B cell (primary cell): ENCODE data around the gene MAZ. TPM values are rescaled to one million over a fixed set of nuclear protein-coding genes. Genes with fewer than 3 reads are reported as not detected.

Source experiments
- ATAC-seq: fragments of 200-7000 bp; cut with Tn5 transposase; one replicate; pipeline ENCODE4 v1.10.0; 2021; ENCODE audit warnings: low read depth, mild to moderate bottlenecking, moderate number of reproducible peaks, moderate library complexity
- CTCF ChIA-PET: fragments of 350-600 bp; sonication (Branson Sonifier 250); formaldehyde crosslinking; loops from one replicate; lab custom pipeline; 2021; ENCODE audit warnings: antibody characterized with exemption, inconsistent platforms; lab: Charles Lee
- POLR2A ChIA-PET: fragments of 350-600 bp; sonication (Branson Sonifier 250); formaldehyde crosslinking; loops from one replicate; lab custom pipeline; 2021; ENCODE audit warnings: antibody characterized with exemption; lab: Charles Lee
- DNase-seq: peaks from one replicate; pipeline ENCODE4 v3.0.0; 2013
- H2AFZ ChIP-seq: 2 replicates; pipeline ENCODE4 v1.6.1; 2012; ENCODE audit warnings: mild to moderate bottlenecking, low read depth, low read length; ENCODE audit not compliant: insufficient read depth, poor library complexity, severe bottlenecking
- H3K27ac ChIP-seq, 2 donors: 1 replicate in 1 of 2; 2 replicates in 1 of 2; pipeline ENCODE4 v1.5.1; 2012 to 2013; ENCODE audit warnings: low read length in 2 of 2, mild to moderate bottlenecking in 2 of 2, moderate library complexity in 1 of 2
- H3K27me3 ChIP-seq, 4 experiments: fragments of 200-600 bp in 1 of 4; sonication (generic) in 1 of 4; replicated peaks in 1 of 4; 1 replicate in 2 of 4; 2 replicates in 2 of 4; pipeline versions ENCODE4 v1.6.1 to v1.7.0; 2013 to 2016; ENCODE audit warnings: low read length in 3 of 4, mild to moderate bottlenecking in 2 of 4, mixed read lengths in 1 of 4, moderate library complexity in 1 of 4; ENCODE audit not compliant: insufficient read depth in 4 of 4, control insufficient read depth in 3 of 4; ENCODE audit errors: control extremely low read depth in 1 of 4
- H3K36me3 ChIP-seq, 2 experiments: replicated peaks in 1 of 2; 1 replicate in 1 of 2; 2 replicates in 1 of 2; pipeline versions ENCODE4 v1.6.1 to v1.7.1; 2013; ENCODE audit warnings: low read length in 1 of 2; ENCODE audit not compliant: insufficient read depth in 2 of 2, control insufficient read depth in 1 of 2; ENCODE audit errors: control extremely low read depth in 1 of 2, extremely low read depth in 1 of 2
- H3K4me1 ChIP-seq, 2 donors: fragments of 200-600 bp in 1 of 2; sonication (generic) in 1 of 2; 1 replicate in 1 of 2; 2 replicates in 1 of 2; pipeline versions ENCODE4 v1.5.1 to v1.6.1; 2013 to 2017; ENCODE audit warnings: low read length in 2 of 2; ENCODE audit not compliant: control insufficient read depth in 2 of 2, insufficient read depth in 2 of 2
- H3K4me2 ChIP-seq: replicated peaks from 2 replicates; pipeline ENCODE3; 2012; ENCODE audit warnings: mild to moderate bottlenecking, low read depth, low read length; ENCODE audit not compliant: poor library complexity, severe bottlenecking
- H3K4me3 ChIP-seq, 5 experiments: fragments of 200-600 bp in 1 of 5; sonication (generic) in 1 of 5; 1 replicate in 3 of 5; 2 replicates in 2 of 5; pipeline versions ENCODE4 v1.5.1 to v1.7.0; 2011 to 2016; ENCODE audit warnings: low read length in 4 of 5, mild to moderate bottlenecking in 4 of 5, low read depth in 2 of 5, control low read depth in 1 of 5, moderate library complexity in 1 of 5; ENCODE audit not compliant: insufficient read depth in 1 of 5; ENCODE audit errors: control extremely low read depth in 1 of 5, extremely low read depth in 1 of 5
- H3K79me2 ChIP-seq: fragments of 200-600 bp; sonication (generic); one replicate; pipeline ENCODE4 v1.6.0; 2016; ENCODE audit warnings: low read length; ENCODE audit not compliant: control insufficient read depth, insufficient read depth
- H3K9ac ChIP-seq: fragments of 200-600 bp; sonication (generic); 2 replicates; pipeline ENCODE4 v1.6.1; 2017; ENCODE audit warnings: mild to moderate bottlenecking, low read length, moderate library complexity
- H3K9me3 ChIP-seq, 3 donors: one replicate each; pipeline versions ENCODE4 v1.6.1 to v1.7.1; 2013; ENCODE audit warnings: low read length in 2 of 3; ENCODE audit not compliant: control insufficient read depth in 2 of 3, insufficient read depth in 1 of 3; ENCODE audit errors: control extremely low read depth in 1 of 3
- H4K20me1 ChIP-seq: 2 replicates; pipeline ENCODE4 v1.6.0; 2012; ENCODE audit warnings: mild to moderate bottlenecking, low read length; ENCODE audit not compliant: insufficient read depth, control insufficient read depth, poor library complexity, severe bottlenecking
- H3K27ac Mint-ChIP-seq: one replicate; pipeline ENCODE4 v1.8.0; 2021; ENCODE audit warnings: mixed read lengths
- H3K27me3 Mint-ChIP-seq: one replicate; pipeline ENCODE4 v1.8.0; 2021; ENCODE audit warnings: mixed read lengths
- H3K4me1 Mint-ChIP-seq: one replicate; pipeline ENCODE4 v1.8.0; 2021; ENCODE audit warnings: mixed read lengths
- H3K4me3 Mint-ChIP-seq: one replicate; pipeline ENCODE4 v1.8.0; 2021; ENCODE audit warnings: mixed read lengths
- H3K9me3 Mint-ChIP-seq: one replicate; pipeline ENCODE4 v1.8.0; 2022; ENCODE audit warnings: mixed read lengths; ENCODE audit not compliant: insufficient read depth
- EZH2 ChIP-seq: IDR thresholded peaks from 2 replicates; pipeline ENCODE4 v1.6.1; 2012; ENCODE audit warnings: borderline replicate concordance, low read depth, mild to moderate bottlenecking, moderate library complexity, low read length; ENCODE audit not compliant: insufficient read depth, poor library complexity, severe bottlenecking
- WGBS: methylation state at CpG from one replicate; pipeline ENCODE4 v1.1.5; 2013; ENCODE audit warnings: missing lambda C conversion rate; ENCODE audit not compliant: insufficient coverage; 5-methylcytosine and 5-hydroxymethylcytosine counted together
- intact Hi-C: fragments of 100-400 bp; cut with micrococcal nuclease; formaldehyde crosslinking; loops from one replicate; pipeline ENCODE4 v1.10.0; 2022
- polyA plus RNA-seq: library from polyadenylated mRNA; depleted of rRNA; stranded (reverse); fragments of >200 nt; gene quantifications from 2 replicates; pipeline ENCODE4 v1.2.3, GENCODE V29; 2012
- total RNA-seq, 2 donors: library from RNA; stranded (reverse); fragments of 120-200 nt in 1 of 2; gene quantifications; 1 replicate in 1 of 2; 2 replicates in 1 of 2; pipeline versions ENCODE4 v1.2.3 to v1.2.4, GENCODE V29; 2013 to 2022
- TF ChIP-seq, protein P1 (sequence below): fragments of 200-600 bp; IDR thresholded peaks from one replicate; pipeline ENCODE4 v1.8.0; 2022; ENCODE audit warnings: antibody characterized with exemption, mild to moderate bottlenecking

The MAZ gene
- total and polyA plus RNA-seq, 2 donors (not counting 1 experiment from before 2014, with no cell fraction given): 170 to 198 TPM

GRCh38 chr16:29854520-29855100 lies 48.3 kb downstream of the MAZ start:
- ChIA-PET CTCF (interaction anchor here (0.7 kb wide), 1 partner anchor 75 kb away, joined by 3 read pairs; no protein-coding TSS in a partner anchor), POLR2A (no interaction called here)
- Histone ChIP-seq H3K79me2 (no peaks in the 10 kb centered on the region), H3K4me2 (no peak overlapping the region), H3K9me3 (no peaks in the 10 kb centered on the region), H4K20me1 (peaks cover 8% of the 10 kb centered on the region), H3K27ac (no peak overlapping the region), H3K9ac (no peak overlapping the region), H2AFZ (no peak overlapping the region), H3K27me3 (no peaks in the 10 kb centered on the region), H3K4me3 (no peak overlapping the region), H3K4me1 (no peaks in the 10 kb centered on the region), H3K36me3 (peaks cover 0 to 13% of the 10 kb centered on the region in 2 experiments)
- WGBS: 93% methylated on average over 3 of the region's 5 CpGs
- Mint-ChIP-seq H3K27me3 (no peaks in the 10 kb centered on the region), H3K27ac (no peak overlapping the region), H3K9me3 (no peaks in the 10 kb centered on the region), H3K4me3 (no peak overlapping the region), H3K4me1 (no peaks in the 10 kb centered on the region)
- TF ChIP-seq, protein P1, sequence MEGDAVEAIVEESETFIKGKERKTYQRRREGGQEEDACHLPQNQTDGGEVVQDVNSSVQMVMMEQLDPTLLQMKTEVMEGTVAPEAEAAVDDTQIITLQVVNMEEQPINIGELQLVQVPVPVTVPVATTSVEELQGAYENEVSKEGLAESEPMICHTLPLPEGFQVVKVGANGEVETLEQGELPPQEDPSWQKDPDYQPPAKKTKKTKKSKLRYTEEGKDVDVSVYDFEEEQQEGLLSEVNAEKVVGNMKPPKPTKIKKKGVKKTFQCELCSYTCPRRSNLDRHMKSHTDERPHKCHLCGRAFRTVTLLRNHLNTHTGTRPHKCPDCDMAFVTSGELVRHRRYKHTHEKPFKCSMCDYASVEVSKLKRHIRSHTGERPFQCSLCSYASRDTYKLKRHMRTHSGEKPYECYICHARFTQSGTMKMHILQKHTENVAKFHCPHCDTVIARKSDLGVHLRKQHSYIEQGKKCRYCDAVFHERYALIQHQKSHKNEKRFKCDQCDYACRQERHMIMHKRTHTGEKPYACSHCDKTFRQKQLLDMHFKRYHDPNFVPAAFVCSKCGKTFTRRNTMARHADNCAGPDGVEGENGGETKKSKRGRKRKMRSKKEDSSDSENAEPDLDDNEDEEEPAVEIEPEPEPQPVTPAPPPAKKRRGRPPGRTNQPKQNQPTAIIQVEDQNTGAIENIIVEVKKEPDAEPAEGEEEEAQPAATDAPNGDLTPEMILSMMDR: no peak
- no peak for TF ChIP-seq EZH2
- DNase-seq (no peak), ATAC-seq (no peak)
- intact Hi-C loops: no loop called here

- Mint-ChIP-seq H3K27me3 (no peaks in the 10 kb centered on the region), H3K27ac (no peak overlapping the region), H3K4me3 (no peak overlapping the region), H3K4me1 (peaks cover 14% of the 10 kb centered on the region), H3K9me3 (no peaks in the 10 kb centered on the region)
- 97% methylated on average over 7 of the region's 7 CpGs for WGBS
- Histone ChIP-seq H3K27me3 (no peaks in the 10 kb centered on the region), H2AFZ (no peak overlapping the region), H3K4me1 (peaks cover 11 to 12% of the 10 kb centered on the region in 2 donors), H3K4me3 (no peak overlapping the region), H3K9me3 (no peaks in the 10 kb centered on the region), H4K20me1 (peaks cover 8% of the 10 kb centered on the region), H3K79me2 (peaks cover 8% of the 10 kb centered on the region), H3K4me2 (no peak overlapping the region), H3K36me3 (peaks cover 4 to 25% of the 10 kb centered on the region in 2 experiments), H3K9ac (no peak overlapping the region), H3K27ac (no peak overlapping the region)
- TF ChIP-seq, protein P1: no peak
- TF ChIP-seq EZH2: no peak
- ChIA-PET CTCF (interaction anchor here (1.2 to 3.6 kb wide), 2 partner anchors 9 to 157 kb away, joined by 3 to 15 read pairs; no protein-coding TSS in a partner anchor), POLR2A (no interaction called here)
- intact Hi-C loops: no loop called here
- DNase-seq (no peak), ATAC-seq (no peak)
These were observed 50.9 kb downstream of the MAZ start for GRCh38 chr16:29857133-29857760.
